ENCODE measurements around the gene GNG4.

DNA sequence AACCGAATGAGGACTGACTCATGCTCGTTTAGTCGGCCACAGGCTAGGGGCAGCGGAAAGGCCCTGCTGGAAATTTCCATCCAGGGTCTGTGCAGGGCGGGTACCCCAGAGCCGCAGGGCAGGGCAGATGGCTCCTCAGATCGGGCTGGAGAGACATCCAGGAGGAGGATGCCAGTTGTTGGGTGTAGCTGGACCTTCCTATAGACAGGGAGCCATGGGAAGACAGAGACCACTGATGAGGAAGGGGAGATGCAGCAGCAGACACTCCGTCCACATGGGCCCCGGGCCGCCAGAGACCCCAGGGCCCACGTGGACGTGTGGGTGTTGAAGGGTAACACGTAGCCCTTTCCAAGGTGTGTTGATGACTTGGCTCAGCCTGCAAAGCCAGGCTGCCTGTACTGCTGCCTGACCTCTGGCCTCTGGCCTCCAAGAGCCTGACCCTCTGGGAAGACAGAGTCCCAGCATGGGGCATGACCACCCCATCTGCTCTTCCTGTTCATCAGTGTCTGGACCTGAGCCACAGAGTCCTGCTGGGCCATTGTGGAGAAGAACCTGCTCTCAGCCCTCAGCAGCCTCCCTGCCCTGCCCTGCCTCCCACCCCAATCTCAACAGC lies 4.8 kb downstream of the GNG4 start:
- TF ChIP-seq, protein P1, sequence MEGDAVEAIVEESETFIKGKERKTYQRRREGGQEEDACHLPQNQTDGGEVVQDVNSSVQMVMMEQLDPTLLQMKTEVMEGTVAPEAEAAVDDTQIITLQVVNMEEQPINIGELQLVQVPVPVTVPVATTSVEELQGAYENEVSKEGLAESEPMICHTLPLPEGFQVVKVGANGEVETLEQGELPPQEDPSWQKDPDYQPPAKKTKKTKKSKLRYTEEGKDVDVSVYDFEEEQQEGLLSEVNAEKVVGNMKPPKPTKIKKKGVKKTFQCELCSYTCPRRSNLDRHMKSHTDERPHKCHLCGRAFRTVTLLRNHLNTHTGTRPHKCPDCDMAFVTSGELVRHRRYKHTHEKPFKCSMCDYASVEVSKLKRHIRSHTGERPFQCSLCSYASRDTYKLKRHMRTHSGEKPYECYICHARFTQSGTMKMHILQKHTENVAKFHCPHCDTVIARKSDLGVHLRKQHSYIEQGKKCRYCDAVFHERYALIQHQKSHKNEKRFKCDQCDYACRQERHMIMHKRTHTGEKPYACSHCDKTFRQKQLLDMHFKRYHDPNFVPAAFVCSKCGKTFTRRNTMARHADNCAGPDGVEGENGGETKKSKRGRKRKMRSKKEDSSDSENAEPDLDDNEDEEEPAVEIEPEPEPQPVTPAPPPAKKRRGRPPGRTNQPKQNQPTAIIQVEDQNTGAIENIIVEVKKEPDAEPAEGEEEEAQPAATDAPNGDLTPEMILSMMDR (IDR thresholded peaks at IDR 0.05), result no peak
- TF ChIP-seq POLR2A (IDR thresholded peaks at IDR 0.05) (no peak), POLR2AphosphoS5 (IDR thresholded peaks at IDR 0.05) (no peak)
